LNCaP clone FGC (cell line): Measurements from ENCODE around the gene RHOD.

Experiments
- DNase-seq: peaks from one replicate; pipeline ENCODE4 v3.0.0-alpha.2; 2011; ENCODE audit warnings: low read depth
- H3K4me3 ChIP-seq: 2 replicates; pipeline ENCODE4 v1.5.1; 2011; ENCODE audit warnings: mild to moderate bottlenecking, low read depth, low read length, control low read depth
- TF ChIP-seq, protein P1 (sequence below): IDR thresholded peaks from 2 replicates; pipeline ENCODE4 v1.5.1; 2012; ENCODE audit warnings: mild to moderate bottlenecking; ENCODE audit not compliant: control insufficient read depth, insufficient read depth; ENCODE audit errors: extremely low read depth

Gene RHOD

DNA sequence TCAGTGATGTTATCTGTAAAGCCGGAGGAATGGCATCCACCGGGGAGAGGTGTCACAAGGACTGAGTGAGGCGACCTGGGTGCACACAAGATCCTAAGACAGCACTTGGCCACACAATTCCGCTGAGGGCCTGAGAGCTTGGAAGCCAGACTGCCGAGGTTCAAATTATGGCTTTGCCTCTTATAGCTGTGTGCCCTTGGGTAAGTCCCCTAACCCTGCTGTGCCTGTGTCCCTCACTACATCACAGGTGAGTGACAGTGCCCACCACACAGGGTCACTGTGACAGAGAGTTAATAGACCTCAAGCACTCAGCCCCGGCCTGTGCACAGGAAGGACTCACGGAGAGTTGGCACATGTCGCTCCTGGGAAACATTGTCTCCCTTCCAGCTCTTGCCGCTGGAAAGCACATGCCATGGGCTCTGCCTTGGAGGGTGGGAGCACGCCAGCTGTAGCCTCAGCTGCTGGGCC lies 592 bp downstream of the RHOD start:
- H3K4me3 ChIP-seq, result peak overlapping the region; percentile 77
- TF ChIP-seq, protein P1, sequence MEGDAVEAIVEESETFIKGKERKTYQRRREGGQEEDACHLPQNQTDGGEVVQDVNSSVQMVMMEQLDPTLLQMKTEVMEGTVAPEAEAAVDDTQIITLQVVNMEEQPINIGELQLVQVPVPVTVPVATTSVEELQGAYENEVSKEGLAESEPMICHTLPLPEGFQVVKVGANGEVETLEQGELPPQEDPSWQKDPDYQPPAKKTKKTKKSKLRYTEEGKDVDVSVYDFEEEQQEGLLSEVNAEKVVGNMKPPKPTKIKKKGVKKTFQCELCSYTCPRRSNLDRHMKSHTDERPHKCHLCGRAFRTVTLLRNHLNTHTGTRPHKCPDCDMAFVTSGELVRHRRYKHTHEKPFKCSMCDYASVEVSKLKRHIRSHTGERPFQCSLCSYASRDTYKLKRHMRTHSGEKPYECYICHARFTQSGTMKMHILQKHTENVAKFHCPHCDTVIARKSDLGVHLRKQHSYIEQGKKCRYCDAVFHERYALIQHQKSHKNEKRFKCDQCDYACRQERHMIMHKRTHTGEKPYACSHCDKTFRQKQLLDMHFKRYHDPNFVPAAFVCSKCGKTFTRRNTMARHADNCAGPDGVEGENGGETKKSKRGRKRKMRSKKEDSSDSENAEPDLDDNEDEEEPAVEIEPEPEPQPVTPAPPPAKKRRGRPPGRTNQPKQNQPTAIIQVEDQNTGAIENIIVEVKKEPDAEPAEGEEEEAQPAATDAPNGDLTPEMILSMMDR, result no peak
- no peak for DNase-seq

GRCh38 chr11:67058506-67058905 lies 1.9 kb downstream of the RHOD start:
- TF ChIP-seq, protein P1, result no peak
- no peak overlapping the region for H3K4me3 ChIP-seq

GRCh38 chr11:67059671-67060070 lies 3.0 kb downstream of the RHOD start:
- DNase-seq, result no peak
- TF ChIP-seq, protein P1, result no peak
- H3K4me3 ChIP-seq, result no peak overlapping the region

More at GRCh38 chr11:67058506-67058905, 1.9 kb downstream of the RHOD start:
- no peak for DNase-seq

- DNase-seq, result no peak
- no peak overlapping the region for H3K4me3 ChIP-seq
- TF ChIP-seq, protein P1, result no peak
These were observed 3.5 kb downstream of the RHOD start for GRCh38 chr11:67060111-67060522.

- no peak for DNase-seq
- H3K4me3 ChIP-seq, result no peak overlapping the region
- TF ChIP-seq, protein P1, result no peak
These were observed 6.1 kb downstream of the RHOD start for GRCh38 chr11:67062526-67063373.

DNA sequence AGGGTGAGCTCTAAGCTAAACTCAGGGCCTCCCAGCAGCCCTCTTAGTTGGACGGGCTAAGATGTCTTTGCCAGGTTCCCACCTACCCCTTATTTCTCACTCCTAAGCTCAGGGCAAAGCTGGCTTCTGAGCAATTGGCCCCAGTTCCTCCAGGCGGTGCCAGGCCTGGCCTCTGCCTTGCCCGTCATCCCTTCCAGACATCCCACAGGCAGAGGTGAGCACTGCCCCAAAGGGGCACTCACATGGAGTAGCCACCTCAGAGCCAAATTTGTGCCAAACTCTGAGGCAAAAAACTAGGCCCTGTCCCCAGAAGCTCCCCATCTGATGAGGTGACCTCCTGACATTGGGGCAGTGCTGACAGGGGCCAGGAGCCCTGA lies 9.7 kb downstream of the RHOD start:
- DNase-seq, result no peak
- H3K4me3 ChIP-seq, result no peak overlapping the region
- TF ChIP-seq, protein P1, result no peak
